ENCODE results near the gene AFF3. TPM values are rescaled to one million over a fixed set of nuclear protein-coding genes. Genes with fewer than 3 reads are reported as not detected.

The AFF3 gene
- total RNA-seq, 1 donor from 2014 or later, result 12.2 TPM

GRCh38 chr2:99613980-99614379 is 528.4 kb downstream of the AFF3 start:
- no peak for DNase-seq (ENCODE audit: low spot score)
- no peak overlapping the region for H3K27ac Mint-ChIP-seq (ENCODE audit: unreplicated experiment)

GRCh38 chr2:99611786-99612185 is 530.6 kb downstream of the AFF3 start:
- Mint-ChIP-seq H3K27ac (ENCODE audit: unreplicated experiment) (no peak overlapping the region), H3K27me3 (ENCODE audit: unreplicated experiment) (peaks cover 3% of the 10 kb centered on the region), H3K4me1 (ENCODE audit: unreplicated experiment) (no peaks in the 10 kb centered on the region), H3K9me3 (ENCODE audit: unreplicated experiment) (no peaks in the 10 kb centered on the region), H3K4me3 (ENCODE audit: unreplicated experiment) (no peak overlapping the region), H3K36me3 (ENCODE audit: low read depth, unreplicated experiment) (no peaks in the 10 kb centered on the region)
- TF ChIP-seq CTCF (IDR thresholded peaks at IDR 0.05; ENCODE audit: unreplicated experiment), result no peak
- no peak for DNase-seq (ENCODE audit: low spot score)

More at GRCh38 chr2:99613980-99614379, 528.4 kb downstream of the AFF3 start:
- no peak for TF ChIP-seq CTCF (IDR thresholded peaks at IDR 0.05; ENCODE audit: unreplicated experiment)
- no peaks in the 10 kb centered on the region for H3K36me3 Mint-ChIP-seq (ENCODE audit: low read depth, unreplicated experiment)
- peaks cover 3% of the 10 kb centered on the region for H3K27me3 Mint-ChIP-seq (ENCODE audit: unreplicated experiment)
- no peak overlapping the region for H3K4me3 Mint-ChIP-seq (ENCODE audit: unreplicated experiment)
- no peaks in the 10 kb centered on the region for H3K4me1 Mint-ChIP-seq (ENCODE audit: unreplicated experiment)
- no peaks in the 10 kb centered on the region for H3K9me3 Mint-ChIP-seq (ENCODE audit: unreplicated experiment)

GRCh38 chr2:99611034-99611433 is 531.4 kb downstream of the AFF3 start:
- Mint-ChIP-seq H3K27ac (ENCODE audit: unreplicated experiment) (no peak overlapping the region), H3K27me3 (ENCODE audit: unreplicated experiment) (peaks cover 3% of the 10 kb centered on the region), H3K4me3 (ENCODE audit: unreplicated experiment) (no peak overlapping the region), H3K4me1 (ENCODE audit: unreplicated experiment) (no peaks in the 10 kb centered on the region), H3K9me3 (ENCODE audit: unreplicated experiment) (no peaks in the 10 kb centered on the region), H3K36me3 (ENCODE audit: low read depth, unreplicated experiment) (no peaks in the 10 kb centered on the region)
- no peak for DNase-seq (ENCODE audit: low spot score)
- TF ChIP-seq CTCF (IDR thresholded peaks at IDR 0.05; ENCODE audit: unreplicated experiment), result no peak

- H3K9me3 Mint-ChIP-seq (ENCODE audit: unreplicated experiment), result no peaks in the 10 kb centered on the region
- H3K4me1 Mint-ChIP-seq (ENCODE audit: unreplicated experiment), result no peaks in the 10 kb centered on the region
These were observed 532.5 kb downstream of the AFF3 start for GRCh38 chr2:99609851-99610381.

More at GRCh38 chr2:99609851-99610381, 532.5 kb downstream of the AFF3 start:
- no peak overlapping the region for H3K4me3 Mint-ChIP-seq (ENCODE audit: unreplicated experiment)
- no peak for TF ChIP-seq CTCF (IDR thresholded peaks at IDR 0.05; ENCODE audit: unreplicated experiment)
- DNase-seq (ENCODE audit: low spot score), result no peak
- H3K27me3 Mint-ChIP-seq (ENCODE audit: unreplicated experiment), result peaks cover 3% of the 10 kb centered on the region
- no peak overlapping the region for H3K27ac Mint-ChIP-seq (ENCODE audit: unreplicated experiment)
- H3K36me3 Mint-ChIP-seq (ENCODE audit: low read depth, unreplicated experiment), result no peaks in the 10 kb centered on the region
